GM10847 (cell line): ENCODE measurements around the gene DCPS.
A peak's percentile ranks its signal among the peaks of the same experiment; 100 is the strongest.

ENCODE experiments used
- POLR2A ChIP-seq: IDR thresholded peaks from 2 replicates; pipeline ENCODE4 v1.6.1; 2011; ENCODE audit not compliant: insufficient read length; ENCODE audit errors: extremely low read depth

Gene DCPS

GRCh38 chr11:126281245-126281644 lies 22.6 kb upstream of the DCPS start:
- no peak for TF ChIP-seq POLR2A

DNA sequence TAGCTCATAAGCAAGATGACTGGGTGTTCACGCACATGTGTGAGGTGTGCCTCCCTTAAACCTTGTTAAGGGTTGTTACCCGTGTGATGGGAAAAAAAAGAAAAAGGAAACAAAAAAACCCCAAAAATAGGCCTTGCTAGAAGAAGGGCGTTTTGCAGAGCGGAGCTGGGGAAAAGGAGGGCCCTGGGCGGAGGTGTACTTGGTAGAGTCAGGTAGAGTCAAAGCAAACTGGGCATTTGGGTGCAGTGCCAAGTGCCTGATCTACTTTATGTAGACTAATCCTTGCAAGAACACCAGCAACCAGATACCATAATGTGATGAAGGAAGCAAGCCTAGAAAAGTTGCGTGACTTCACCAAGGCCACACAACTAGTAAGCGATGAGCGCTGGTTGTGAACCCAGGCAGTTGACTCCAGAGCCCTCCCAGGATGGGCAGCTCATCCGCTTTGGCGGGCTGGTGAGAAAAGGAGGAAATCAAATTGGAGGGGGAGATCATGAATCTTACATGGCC lies 22.1 kb upstream of the DCPS start:
- no peak for TF ChIP-seq POLR2A

- no peak for TF ChIP-seq POLR2A
These were observed 21.5 kb upstream of the DCPS start for GRCh38 chr11:126282361-126282735.

GRCh38 chr11:126282736-126283591 lies 20.9 kb upstream of the DCPS start, which contains the start of gene TIRAP:
TIRAP (plus strand) TSS chr11:126283093; CDS start chr11:126290895, 7,802 bp downstream.
- peak; percentile 50 for TF ChIP-seq POLR2A

DNA sequence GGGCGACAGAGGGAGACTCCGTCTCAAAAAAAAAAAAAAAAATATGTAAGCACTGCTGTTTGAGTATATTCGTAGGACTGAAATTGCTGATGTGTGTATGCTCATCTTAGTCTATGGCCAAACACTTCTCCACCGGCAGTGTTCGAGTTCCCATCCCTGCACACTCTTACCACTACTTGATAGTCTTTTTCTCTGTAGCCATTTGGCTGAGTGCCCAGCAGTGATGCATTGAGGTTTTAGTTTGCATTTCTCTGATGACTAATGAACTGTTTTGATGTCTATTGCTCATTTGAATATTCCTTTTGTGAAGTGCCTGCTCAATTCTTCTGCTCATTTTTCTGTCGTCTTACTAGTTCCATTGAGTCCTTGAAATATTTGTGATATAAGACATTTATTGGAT lies 19.0 kb upstream of the DCPS start:
- no peak for TF ChIP-seq POLR2A

DNA sequence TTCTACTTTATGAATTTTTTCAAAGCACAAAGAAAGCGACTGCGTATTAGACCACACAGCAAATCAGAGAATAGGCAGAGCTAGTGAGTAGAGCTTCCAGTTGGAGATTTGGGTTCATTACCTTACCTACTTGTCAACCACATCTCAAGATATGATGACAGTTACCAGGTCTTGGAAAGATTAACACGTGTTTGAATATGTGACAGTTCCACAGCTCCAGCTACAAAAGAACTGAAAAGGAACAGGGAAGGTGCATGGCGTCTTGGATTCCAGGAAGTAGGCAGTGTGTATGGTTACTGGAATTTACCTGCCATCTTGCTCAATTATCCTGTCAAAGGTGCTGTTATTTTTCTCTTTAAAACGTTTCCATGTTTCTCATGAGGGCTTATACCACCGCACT lies 15.6 kb upstream of the DCPS start:
- no peak for TF ChIP-seq POLR2A

DNA sequence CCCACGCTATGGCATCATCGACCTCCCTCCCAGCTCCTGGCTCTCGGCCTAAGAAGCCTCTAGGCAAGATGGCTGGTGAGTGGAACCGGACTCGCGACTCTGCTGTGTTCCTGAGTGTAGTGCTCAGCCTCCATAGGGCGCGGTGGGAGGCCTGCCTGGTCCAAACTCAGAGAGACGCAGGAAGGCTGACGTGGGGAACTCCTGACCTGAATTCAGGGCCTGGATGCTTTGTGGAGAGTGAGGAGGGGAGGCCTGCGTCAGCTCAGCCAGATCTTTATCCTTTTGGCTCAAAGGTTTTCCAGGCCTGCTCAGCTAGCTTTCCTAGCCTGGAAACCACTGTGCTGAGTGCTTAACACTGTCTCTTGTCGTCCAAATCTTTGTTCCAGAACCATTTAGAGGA lies 13.0 kb upstream of the DCPS start:
- TF ChIP-seq POLR2A: no peak

GRCh38 chr11:126293726-126294125 lies 10.1 kb upstream of the DCPS start:
- TF ChIP-seq POLR2A: no peak

DNA sequence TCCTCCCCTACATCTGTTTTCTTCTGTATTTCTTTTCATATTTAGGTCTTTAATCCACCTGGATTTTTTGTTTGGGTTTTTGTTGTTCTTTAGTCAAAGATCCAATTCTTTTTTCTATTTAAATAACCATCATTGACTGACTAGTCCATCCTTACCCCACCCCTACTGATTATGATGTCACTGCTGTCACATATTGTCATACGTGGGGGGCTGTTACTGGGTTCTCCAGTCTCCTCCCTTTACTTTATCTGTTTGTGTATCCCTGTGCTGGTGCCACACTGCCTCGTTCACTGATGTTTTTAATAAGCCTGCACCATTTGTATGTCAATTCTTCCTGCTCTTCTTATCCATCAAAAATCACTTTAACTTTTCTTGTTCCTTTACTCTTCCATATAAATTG lies 6.9 kb upstream of the DCPS start:
- no peak for TF ChIP-seq POLR2A

DNA sequence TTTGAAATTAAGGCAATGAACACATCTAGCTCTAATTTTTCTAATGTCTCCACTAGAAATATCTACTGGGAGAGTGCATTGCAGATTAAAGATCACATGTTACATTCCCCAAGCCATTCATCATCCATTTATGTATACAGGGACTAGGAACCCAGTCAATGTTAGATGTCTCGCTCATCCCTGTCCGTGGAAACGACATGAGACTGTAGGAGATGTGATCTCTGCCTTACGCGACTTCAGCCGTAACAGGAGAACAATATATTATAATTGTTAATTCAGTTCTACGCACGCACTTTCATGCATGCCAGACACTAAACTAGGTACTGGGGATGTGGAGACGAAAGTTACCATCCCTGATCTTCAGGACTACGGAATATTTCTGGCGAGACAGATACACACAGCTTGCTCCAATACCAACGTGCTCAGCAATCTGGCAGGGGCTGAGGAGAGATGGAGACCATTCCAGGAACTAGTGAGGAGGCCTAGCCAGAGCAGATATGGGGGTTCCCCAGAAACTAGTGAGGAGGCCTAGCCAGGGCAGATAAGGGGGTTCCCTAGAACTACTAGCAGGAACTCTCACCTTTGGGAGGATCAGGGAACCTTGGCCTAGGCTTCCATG lies 706 bp downstream of the DCPS start:
- TF ChIP-seq POLR2A: no peak

DNA sequence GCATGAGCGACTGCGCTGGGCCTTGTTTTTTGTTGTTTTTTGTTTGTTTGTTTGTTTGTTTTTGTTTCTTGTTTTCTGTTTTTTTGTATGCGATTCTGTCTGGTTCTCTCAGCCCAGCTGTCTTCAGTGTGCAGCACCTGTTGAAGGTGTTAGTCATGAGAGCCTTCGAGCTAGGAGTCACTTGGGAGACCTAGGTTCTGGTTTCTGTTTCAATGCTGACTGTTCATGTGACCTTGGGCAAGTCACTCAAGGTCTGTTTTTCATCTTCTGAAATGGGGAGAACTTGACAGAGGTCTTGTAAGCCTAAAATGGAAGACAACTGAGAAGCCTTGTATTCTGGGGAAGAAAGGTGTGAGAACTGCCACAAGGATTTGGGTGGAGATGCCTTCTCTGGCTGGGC lies 1.8 kb downstream of the DCPS start:
- no peak for TF ChIP-seq POLR2A

DNA sequence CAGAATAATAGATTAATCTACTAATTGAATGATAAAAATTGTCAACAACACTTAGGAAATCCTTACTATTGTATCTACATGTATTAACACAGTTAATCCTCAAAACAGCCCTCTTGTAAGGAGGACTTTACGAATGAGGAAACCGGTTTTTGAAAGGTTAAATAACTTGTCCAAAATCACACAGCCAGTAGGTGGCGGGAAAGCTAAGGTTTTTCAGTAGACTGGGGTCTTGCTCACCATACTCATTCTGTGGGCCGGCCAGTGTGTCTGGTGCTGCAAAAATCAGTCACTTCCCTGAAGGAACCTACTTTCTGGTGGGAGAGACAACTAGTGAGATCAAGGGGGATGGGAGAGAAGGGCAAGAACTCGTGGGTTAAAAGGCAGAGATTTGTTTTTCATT lies 3.8 kb downstream of the DCPS start:
- no peak for TF ChIP-seq POLR2A

DNA sequence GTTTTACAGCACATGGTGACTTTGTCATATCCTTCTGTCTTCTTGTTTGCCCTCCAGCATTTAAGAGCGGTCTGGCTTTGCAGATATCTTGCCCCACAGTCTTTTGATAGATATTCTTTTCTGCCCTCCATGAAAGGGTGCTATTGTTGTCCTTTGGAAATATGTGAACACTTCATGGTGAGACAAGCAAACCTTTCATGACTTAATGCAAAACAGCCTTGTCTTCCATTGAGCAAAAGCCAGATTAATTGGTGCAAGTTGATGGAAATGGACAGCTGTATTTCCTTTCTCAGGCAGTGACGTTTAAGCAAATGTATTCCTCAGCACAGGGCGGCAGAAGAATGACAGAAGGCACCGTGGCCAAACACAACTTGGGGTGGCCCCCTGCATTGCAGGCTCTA lies 4.4 kb downstream of the DCPS start:
- no peak for TF ChIP-seq POLR2A

DNA sequence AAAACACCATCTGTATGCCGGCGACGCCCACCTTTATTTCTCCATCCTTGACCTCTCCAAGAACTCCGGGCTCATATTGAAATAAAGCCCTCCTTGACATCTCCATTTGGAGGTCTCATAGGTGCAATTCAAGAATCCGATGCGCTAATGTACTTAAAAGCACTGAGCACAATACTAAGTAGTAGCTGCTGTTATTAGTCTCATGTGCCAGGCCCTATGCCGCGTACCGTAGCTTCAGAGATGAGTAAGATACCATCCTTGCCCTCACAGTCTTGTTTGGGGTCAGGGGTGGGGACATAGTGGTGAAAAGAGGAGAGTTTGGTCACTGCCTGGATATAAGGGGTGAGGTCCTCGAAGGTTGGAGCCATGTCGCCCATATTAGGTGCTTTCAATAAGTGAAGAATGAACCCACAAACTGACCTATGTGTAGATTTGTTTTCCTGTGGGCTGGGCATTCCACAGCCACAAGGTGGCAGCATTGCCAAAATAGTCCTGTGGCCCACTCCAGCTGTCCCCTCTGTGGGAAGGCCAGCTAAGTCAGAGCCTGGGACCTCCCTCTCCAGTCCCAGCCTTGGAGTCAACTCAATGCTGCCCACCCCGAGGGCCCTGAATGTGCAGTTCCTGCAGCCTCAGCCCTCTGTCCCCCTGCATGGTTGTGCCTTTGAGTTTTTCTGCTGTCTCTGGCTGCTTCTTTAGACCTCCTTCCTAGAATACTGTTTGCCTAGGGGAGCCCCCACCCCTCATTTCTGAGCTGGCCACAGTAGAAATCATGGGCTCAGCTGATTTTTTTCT lies 6.5 kb downstream of the DCPS start:
- TF ChIP-seq POLR2A: no peak

- no peak for TF ChIP-seq POLR2A
These were observed 7.1 kb downstream of the DCPS start for GRCh38 chr11:126310992-126311310.

- TF ChIP-seq POLR2A: no peak
These were observed 7.8 kb downstream of the DCPS start for GRCh38 chr11:126311401-126312291.
